CD4-positive, alpha-beta T cell treated with Interleukin-21 for 1 hour (primary cell): Measurements from ENCODE around the gene HSPH1.

Experiments used
- DNase-seq: peaks from one replicate; pipeline ENCODE4 v3.0.0-alpha.2; 2020

HSPH1 gene

GRCh38 chr13:31093145-31093885 lies 68.4 kb downstream of the HSPH1 start:
- DNase-seq: no peak

- no peak for DNase-seq
Observed at GRCh38 chr13:31092646-31093045, 69.1 kb downstream of the HSPH1 start.

- no peak for DNase-seq
Observed at GRCh38 chr13:31090961-31091624, 70.6 kb downstream of the HSPH1 start.

GRCh38 chr13:31090096-31090495 lies 71.6 kb downstream of the HSPH1 start:
- DNase-seq: no peak

GRCh38 chr13:31089649-31090048 lies 72.1 kb downstream of the HSPH1 start:
- no peak for DNase-seq

- no peak for DNase-seq
Observed at GRCh38 chr13:31088826-31089420, 72.8 kb downstream of the HSPH1 start.
